GM18505 (cell line): Measurements from ENCODE around the gene IGLL5.
A peak's percentile ranks its signal among the peaks of the same experiment; 100 is the strongest.

Experiments used
- ATAC-seq: cut with Tn5 transposase; IDR thresholded peaks from one replicate; pipeline ENCODE4 v1.9.1; 2021; ENCODE audit not compliant: unreplicated experiment
- POLR2A ChIP-seq: IDR thresholded peaks from 4 replicates; pipeline ENCODE4 v1.6.1; 2011; ENCODE audit warnings: borderline replicate concordance; ENCODE audit not compliant: insufficient read depth, insufficient read length; ENCODE audit errors: extremely low read depth

The IGLL5 gene

GRCh38 chr22:22887621-22888503 is at the start of gene IGLL5:
Gene IGLL5 (plus strand): TSS chr22:22887816. CDS start chr22:22888054, 238 bp downstream.
- no peak for ATAC-seq
- peak; percentile 76 for TF ChIP-seq POLR2A

GRCh38 chr22:22838148-22838786 is 49.3 kb upstream of the IGLL5 start:
- no peak for TF ChIP-seq POLR2A
- no peak for ATAC-seq

GRCh38 chr22:22839570-22840314 is 47.9 kb upstream of the IGLL5 start:
- no peak for ATAC-seq
- no peak for TF ChIP-seq POLR2A

- no peak for ATAC-seq
- no peak for TF ChIP-seq POLR2A
Measured at GRCh38 chr22:22840780-22841179, 46.8 kb upstream of the IGLL5 start.

- no peak for TF ChIP-seq POLR2A
- ATAC-seq, result no peak
Measured at GRCh38 chr22:22841598-22841997, 46.0 kb upstream of the IGLL5 start.

GRCh38 chr22:22842085-22842484 is 45.5 kb upstream of the IGLL5 start:
- no peak for ATAC-seq
- TF ChIP-seq POLR2A, result no peak

GRCh38 chr22:22843848-22844247 is 43.8 kb upstream of the IGLL5 start:
- no peak for TF ChIP-seq POLR2A
- ATAC-seq, result no peak

GRCh38 chr22:22847241-22847640 is 40.4 kb upstream of the IGLL5 start:
- ATAC-seq, result no peak
- no peak for TF ChIP-seq POLR2A

- no peak for TF ChIP-seq POLR2A
- ATAC-seq, result no peak
Measured at GRCh38 chr22:22848364-22848866, 39.2 kb upstream of the IGLL5 start.

GRCh38 chr22:22849640-22850610 is 37.7 kb upstream of the IGLL5 start:
- no peak for TF ChIP-seq POLR2A
- ATAC-seq, result no peak

- ATAC-seq, result no peak
- TF ChIP-seq POLR2A, result no peak
Measured at GRCh38 chr22:22851969-22852368, 35.6 kb upstream of the IGLL5 start.

GRCh38 chr22:22853713-22854112 is 33.9 kb upstream of the IGLL5 start:
- TF ChIP-seq POLR2A, result no peak
- no peak for ATAC-seq
